ENCODE measurements around the gene TNNI3K. TPM values are rescaled to one million over a fixed set of nuclear protein-coding genes. Genes with fewer than 3 reads are reported as not detected.

TNNI3K gene
- total RNA-seq, 1 experiment from 2014 or later, result 0.49 TPM

DNA sequence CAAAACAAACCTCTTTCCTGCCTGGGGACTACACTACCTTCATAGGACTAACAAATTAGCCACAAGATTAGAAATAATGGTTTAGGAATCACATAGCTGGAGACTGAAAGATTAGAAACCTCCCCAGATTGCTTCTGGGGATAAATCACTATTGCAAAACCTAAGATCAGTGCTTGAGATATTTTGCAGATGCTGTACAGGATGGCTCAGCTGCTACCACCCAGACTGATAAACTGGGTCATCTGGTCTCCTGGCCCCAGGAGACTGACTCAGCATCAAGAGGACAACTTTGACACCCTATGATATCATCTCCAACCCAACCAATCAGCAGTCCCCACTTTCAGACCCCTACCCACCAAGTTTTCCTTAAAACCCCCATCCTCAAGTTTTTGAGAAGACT lies 140.2 kb downstream of the TNNI3K start:
- no peaks in the 10 kb centered on the region for H3K79me2 ChIP-seq (ENCODE audit: insufficient read depth, low read length)
- RAD21 ChIA-PET (ENCODE audit: low non-redundant PET in 1 of 2, low total read pairs in 2 of 2, uncharacterized antibody in 2 of 2, unreplicated experiment in 2 of 2), result no interaction called here
- H3K27ac ChIP-seq (ENCODE audit: low read depth, low read length), result no peak overlapping the region
- H3K36me3 ChIP-seq (ENCODE audit: control insufficient read depth in 1 of 2, insufficient read depth in 2 of 2, low read length in 2 of 2), result no peaks in the 10 kb centered on the region
- H3K4me1 ChIP-seq (ENCODE audit: control insufficient read depth in 1 of 2, insufficient read depth in 2 of 2, low read length in 2 of 2), result no peaks in the 10 kb centered on the region
- H3K27me3 ChIP-seq (ENCODE audit: insufficient read depth, low read length), result peaks cover 3% of the 10 kb centered on the region; the same call in 1 of the 2 replicates
- CTCF ChIA-PET, result no interaction called here
- H3K9me2 ChIP-seq (ENCODE audit: insufficient read depth), result no peaks in the 10 kb centered on the region
- no TSS peak for BruUV-seq (replicated peaks)
- no peak overlapping the region for H3K4me2 ChIP-seq (ENCODE audit: low read length)
- no peak overlapping the region for H3K4me3 ChIP-seq (replicated peaks in 1 of 2; ENCODE audit: low read depth in 1 of 2, low read length in 2 of 2)
- H3K9me3 ChIP-seq (ENCODE audit: control insufficient read depth in 1 of 2, insufficient read depth in 1 of 2, low read depth in 1 of 2, low read length in 2 of 2), result no peaks in the 10 kb centered on the region
- H4K20me1 ChIP-seq (ENCODE audit: insufficient read depth), result no peaks in the 10 kb centered on the region
- no peak overlapping the region for H2AFZ ChIP-seq (ENCODE audit: low read depth, low read length, poor library complexity, severe bottlenecking)
- intact Hi-C loops (cut with micrococcal nuclease), result no loop called here
- no peak overlapping the region for H3K9ac ChIP-seq (ENCODE audit: low read length)
- DNase-seq (ENCODE audit: low read depth, low spot score), result no peak
- POLR2A ChIA-PET, result no interaction called here
- ATAC-seq, result no peak
- TF ChIP-seq SRF (IDR thresholded peaks at IDR 0.05; ENCODE audit: low read depth), result no peak
- TF ChIP-seq EGR1 (IDR thresholded peaks at IDR 0.05; ENCODE audit: low read depth), result no peak
- no peak for TF ChIP-seq JUND (IDR thresholded peaks at IDR 0.05)
- TF ChIP-seq, protein P1, sequence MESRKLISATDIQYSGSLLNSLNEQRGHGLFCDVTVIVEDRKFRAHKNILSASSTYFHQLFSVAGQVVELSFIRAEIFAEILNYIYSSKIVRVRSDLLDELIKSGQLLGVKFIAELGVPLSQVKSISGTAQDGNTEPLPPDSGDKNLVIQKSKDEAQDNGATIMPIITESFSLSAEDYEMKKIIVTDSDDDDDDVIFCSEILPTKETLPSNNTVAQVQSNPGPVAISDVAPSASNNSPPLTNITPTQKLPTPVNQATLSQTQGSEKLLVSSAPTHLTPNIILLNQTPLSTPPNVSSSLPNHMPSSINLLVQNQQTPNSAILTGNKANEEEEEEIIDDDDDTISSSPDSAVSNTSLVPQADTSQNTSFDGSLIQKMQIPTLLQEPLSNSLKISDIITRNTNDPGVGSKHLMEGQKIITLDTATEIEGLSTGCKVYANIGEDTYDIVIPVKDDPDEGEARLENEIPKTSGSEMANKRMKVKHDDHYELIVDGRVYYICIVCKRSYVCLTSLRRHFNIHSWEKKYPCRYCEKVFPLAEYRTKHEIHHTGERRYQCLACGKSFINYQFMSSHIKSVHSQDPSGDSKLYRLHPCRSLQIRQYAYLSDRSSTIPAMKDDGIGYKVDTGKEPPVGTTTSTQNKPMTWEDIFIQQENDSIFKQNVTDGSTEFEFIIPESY (IDR thresholded peaks at IDR 0.05; ENCODE audit: extremely low read depth, insufficient replicate concordance, low read length), result no peak
- TF ChIP-seq ELF1 (IDR thresholded peaks at IDR 0.05; ENCODE audit: borderline replicate concordance, low read depth), result no peak
- TF ChIP-seq ZFX (IDR thresholded peaks at IDR 0.05), result no peak
- TF ChIP-seq EZH2phosphoT487 (IDR thresholded peaks at IDR 0.05; ENCODE audit: borderline replicate concordance), result no peak
- TF ChIP-seq POLR2A (IDR thresholded peaks at IDR 0.05; ENCODE audit: borderline replicate concordance, extremely low read depth, insufficient read depth, insufficient read length), result no peak
- TF ChIP-seq RAD21 (IDR thresholded peaks at IDR 0.05; ENCODE audit: low read depth), result no peak
- TF ChIP-seq, protein P2, sequence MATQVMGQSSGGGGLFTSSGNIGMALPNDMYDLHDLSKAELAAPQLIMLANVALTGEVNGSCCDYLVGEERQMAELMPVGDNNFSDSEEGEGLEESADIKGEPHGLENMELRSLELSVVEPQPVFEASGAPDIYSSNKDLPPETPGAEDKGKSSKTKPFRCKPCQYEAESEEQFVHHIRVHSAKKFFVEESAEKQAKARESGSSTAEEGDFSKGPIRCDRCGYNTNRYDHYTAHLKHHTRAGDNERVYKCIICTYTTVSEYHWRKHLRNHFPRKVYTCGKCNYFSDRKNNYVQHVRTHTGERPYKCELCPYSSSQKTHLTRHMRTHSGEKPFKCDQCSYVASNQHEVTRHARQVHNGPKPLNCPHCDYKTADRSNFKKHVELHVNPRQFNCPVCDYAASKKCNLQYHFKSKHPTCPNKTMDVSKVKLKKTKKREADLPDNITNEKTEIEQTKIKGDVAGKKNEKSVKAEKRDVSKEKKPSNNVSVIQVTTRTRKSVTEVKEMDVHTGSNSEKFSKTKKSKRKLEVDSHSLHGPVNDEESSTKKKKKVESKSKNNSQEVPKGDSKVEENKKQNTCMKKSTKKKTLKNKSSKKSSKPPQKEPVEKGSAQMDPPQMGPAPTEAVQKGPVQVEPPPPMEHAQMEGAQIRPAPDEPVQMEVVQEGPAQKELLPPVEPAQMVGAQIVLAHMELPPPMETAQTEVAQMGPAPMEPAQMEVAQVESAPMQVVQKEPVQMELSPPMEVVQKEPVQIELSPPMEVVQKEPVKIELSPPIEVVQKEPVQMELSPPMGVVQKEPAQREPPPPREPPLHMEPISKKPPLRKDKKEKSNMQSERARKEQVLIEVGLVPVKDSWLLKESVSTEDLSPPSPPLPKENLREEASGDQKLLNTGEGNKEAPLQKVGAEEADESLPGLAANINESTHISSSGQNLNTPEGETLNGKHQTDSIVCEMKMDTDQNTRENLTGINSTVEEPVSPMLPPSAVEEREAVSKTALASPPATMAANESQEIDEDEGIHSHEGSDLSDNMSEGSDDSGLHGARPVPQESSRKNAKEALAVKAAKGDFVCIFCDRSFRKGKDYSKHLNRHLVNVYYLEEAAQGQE (IDR thresholded peaks at IDR 0.05; ENCODE audit: low read depth), result no peak
- TF ChIP-seq, protein P3, sequence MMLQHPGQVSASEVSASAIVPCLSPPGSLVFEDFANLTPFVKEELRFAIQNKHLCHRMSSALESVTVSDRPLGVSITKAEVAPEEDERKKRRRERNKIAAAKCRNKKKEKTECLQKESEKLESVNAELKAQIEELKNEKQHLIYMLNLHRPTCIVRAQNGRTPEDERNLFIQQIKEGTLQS (IDR thresholded peaks at IDR 0.05), result no peak
- TF ChIP-seq SIN3A (IDR thresholded peaks at IDR 0.05; ENCODE audit: low read depth), result no peak
- TF ChIP-seq, protein P4, sequence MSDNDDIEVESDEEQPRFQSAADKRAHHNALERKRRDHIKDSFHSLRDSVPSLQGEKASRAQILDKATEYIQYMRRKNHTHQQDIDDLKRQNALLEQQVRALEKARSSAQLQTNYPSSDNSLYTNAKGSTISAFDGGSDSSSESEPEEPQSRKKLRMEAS (IDR thresholded peaks at IDR 0.05), result no peak
- no peak for TF ChIP-seq SP1 (IDR thresholded peaks at IDR 0.05; ENCODE audit: low read depth)
- no peak for TF ChIP-seq CBX3 (IDR thresholded peaks at IDR 0.05; ENCODE audit: low read depth)
- TF ChIP-seq CEBPB (IDR thresholded peaks at IDR 0.05; ENCODE audit: low read depth), result no peak
- TF ChIP-seq ZNF274 (IDR thresholded peaks at IDR 0.05; ENCODE audit: low read depth, low read length), result no peak
- TF ChIP-seq, protein P5, sequence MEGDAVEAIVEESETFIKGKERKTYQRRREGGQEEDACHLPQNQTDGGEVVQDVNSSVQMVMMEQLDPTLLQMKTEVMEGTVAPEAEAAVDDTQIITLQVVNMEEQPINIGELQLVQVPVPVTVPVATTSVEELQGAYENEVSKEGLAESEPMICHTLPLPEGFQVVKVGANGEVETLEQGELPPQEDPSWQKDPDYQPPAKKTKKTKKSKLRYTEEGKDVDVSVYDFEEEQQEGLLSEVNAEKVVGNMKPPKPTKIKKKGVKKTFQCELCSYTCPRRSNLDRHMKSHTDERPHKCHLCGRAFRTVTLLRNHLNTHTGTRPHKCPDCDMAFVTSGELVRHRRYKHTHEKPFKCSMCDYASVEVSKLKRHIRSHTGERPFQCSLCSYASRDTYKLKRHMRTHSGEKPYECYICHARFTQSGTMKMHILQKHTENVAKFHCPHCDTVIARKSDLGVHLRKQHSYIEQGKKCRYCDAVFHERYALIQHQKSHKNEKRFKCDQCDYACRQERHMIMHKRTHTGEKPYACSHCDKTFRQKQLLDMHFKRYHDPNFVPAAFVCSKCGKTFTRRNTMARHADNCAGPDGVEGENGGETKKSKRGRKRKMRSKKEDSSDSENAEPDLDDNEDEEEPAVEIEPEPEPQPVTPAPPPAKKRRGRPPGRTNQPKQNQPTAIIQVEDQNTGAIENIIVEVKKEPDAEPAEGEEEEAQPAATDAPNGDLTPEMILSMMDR (IDR thresholded peaks at IDR 0.05 in 2 of 3, conservative IDR thresholded peaks at IDR 0.05 in 1 of 3; ENCODE audit: borderline replicate concordance in 1 of 3, insufficient read depth in 1 of 3, low read depth in 2 of 3, low read length in 2 of 3), result no peak
- no peak for TF ChIP-seq FOSL1 (IDR thresholded peaks at IDR 0.05; ENCODE audit: low read depth)
